ENCODE results near the gene CAPG.
"Not testable (repeated sequence)": the region's sequence is repeated elsewhere in the genome, so short reads cannot be mapped to it uniquely, and the experiment has no call there.

CAPG gene

GRCh38 chr2:85396531-85397470, 13.4 kb downstream of the CAPG start:
- no peak for DNase-seq (ENCODE audit: low read depth in 3 of 3)

GRCh38 chr2:85395912-85396475, 14.2 kb downstream of the CAPG start:
- no peak for DNase-seq (ENCODE audit: low read depth in 3 of 3)

GRCh38 chr2:85394976-85395375, 15.2 kb downstream of the CAPG start:
- DNase-seq (ENCODE audit: low read depth in 3 of 3) = no peak

- DNase-seq (ENCODE audit: low read depth in 3 of 3) = no peak
Observed at GRCh38 chr2:85394261-85394681, 15.9 kb downstream of the CAPG start.

GRCh38 chr2:85393836-85394235, 16.3 kb downstream of the CAPG start:
- no peak for DNase-seq (ENCODE audit: low read depth in 3 of 3)

GRCh38 chr2:85390941-85391669, 19.1 kb downstream of the CAPG start:
- DNase-seq (ENCODE audit: low read depth in 3 of 3) = peak; percentile 39 to 67 (median 45)

GRCh38 chr2:85388878-85389538, 21.2 kb downstream of the CAPG start:
- DNase-seq (ENCODE audit: low read depth in 3 of 3) = no peak

- DNase-seq (ENCODE audit: low read depth in 3 of 3) = no peak
Observed at GRCh38 chr2:85387754-85388153, 22.4 kb downstream of the CAPG start.

- no peak for DNase-seq (ENCODE audit: low read depth in 3 of 3)
Observed at GRCh38 chr2:85385746-85386145, 24.4 kb downstream of the CAPG start.

GRCh38 chr2:85383850-85384249, 26.3 kb downstream of the CAPG start:
- no peak for DNase-seq (ENCODE audit: low read depth in 3 of 3)

- not testable (repeated sequence) for DNase-seq (ENCODE audit: low read depth in 3 of 3)
Observed at GRCh38 chr2:85383151-85383550, 27.0 kb downstream of the CAPG start.

GRCh38 chr2:85380048-85380447, 30.1 kb downstream of the CAPG start:
- no peak for DNase-seq (ENCODE audit: low read depth in 3 of 3)

GRCh38 chr2:85378257-85378656, 31.9 kb downstream of the CAPG start:
- DNase-seq (ENCODE audit: low read depth in 3 of 3) = no peak

- no peak for DNase-seq (ENCODE audit: low read depth in 3 of 3)
Observed at GRCh38 chr2:85377083-85377482, 33.1 kb downstream of the CAPG start.

GRCh38 chr2:85376291-85377065, 33.7 kb downstream of the CAPG start:
- no peak for DNase-seq (ENCODE audit: low read depth in 3 of 3)

- DNase-seq (ENCODE audit: low read depth in 3 of 3) = no peak
Observed at GRCh38 chr2:85371045-85371444, 39.1 kb downstream of the CAPG start.

GRCh38 chr2:85369500-85369899, 40.7 kb downstream of the CAPG start:
- no peak for DNase-seq (ENCODE audit: low read depth in 3 of 3)

GRCh38 chr2:85368921-85369320, 41.2 kb downstream of the CAPG start:
- DNase-seq (ENCODE audit: low read depth in 3 of 3) = no peak

GRCh38 chr2:85367180-85367579, 43.0 kb downstream of the CAPG start:
- DNase-seq (ENCODE audit: low read depth in 3 of 3) = no peak

GRCh38 chr2:85362653-85363387, 47.3 kb downstream of the CAPG start:
- not testable (repeated sequence) for DNase-seq (ENCODE audit: low read depth in 3 of 3)

All from stimulated activated CD4-positive, alpha-beta T cell treated with anti-CD3 and anti-CD28 coated beads, TNF-alpha, amount 100 ng/mL, for 24 hours (primary cell).